KMS-11 (cell line): ENCODE results near the gene MEGF8.

Source experiments
- H2AFZ ChIP-seq: fragments of 200-600 bp; sonication (generic); 2 replicates; pipeline ENCODE4 v1.6.1; 2016; ENCODE audit warnings: antibody characterized with exemption, mixed run types, low read depth
- H3K27ac ChIP-seq: fragments of 200-600 bp; sonication (generic); 2 replicates; pipeline ENCODE4 v1.6.1; 2016; ENCODE audit warnings: mild to moderate bottlenecking, mixed run types
- H3K27me3 ChIP-seq: fragments of 200-600 bp; sonication (generic); 2 replicates; pipeline ENCODE4 v1.6.1; 2017; ENCODE audit warnings: mild to moderate bottlenecking, low read depth, mixed run types, moderate library complexity; ENCODE audit not compliant: insufficient read depth
- H3K36me3 ChIP-seq: fragments of 200-600 bp; sonication (generic); 2 replicates; pipeline ENCODE4 v1.6.1; 2017; ENCODE audit warnings: mild to moderate bottlenecking, mixed run types; ENCODE audit not compliant: insufficient read depth
- H3K4me1 ChIP-seq: fragments of 200-600 bp; sonication (generic); 2 replicates; pipeline ENCODE4 v1.6.1; 2016; ENCODE audit warnings: mild to moderate bottlenecking, low read depth, mixed run types; ENCODE audit not compliant: poor library complexity, severe bottlenecking
- H3K4me2 ChIP-seq: fragments of 200-600 bp; sonication (generic); 2 replicates; pipeline ENCODE4 v1.7.0; 2016; ENCODE audit warnings: mild to moderate bottlenecking, mixed run types
- H3K4me3 ChIP-seq: fragments of 200-600 bp; sonication (generic); IDR thresholded peaks from 2 replicates; pipeline ENCODE4 v1.6.1; 2017; ENCODE audit warnings: low read depth, low read length, mixed read lengths; ENCODE audit not compliant: insufficient read depth
- H3K79me2 ChIP-seq: fragments of 200-600 bp; sonication (generic); 2 replicates; pipeline ENCODE4 v1.6.1; 2016; ENCODE audit warnings: low read depth, mixed run types; ENCODE audit not compliant: insufficient read depth
- H3K9ac ChIP-seq: fragments of 200-600 bp; sonication (generic); 2 replicates; pipeline ENCODE4 v1.6.1; 2016; ENCODE audit warnings: mild to moderate bottlenecking, mixed run types
- H4K20me1 ChIP-seq: fragments of 200-600 bp; sonication (generic); 2 replicates; pipeline ENCODE4 v1.6.1; 2016; ENCODE audit warnings: mild to moderate bottlenecking, mixed run types; ENCODE audit not compliant: insufficient read depth
- TF ChIP-seq, protein P1 (sequence below): fragments of 200-600 bp; sonication (generic); conservative IDR thresholded peaks from 2 replicates; pipeline ENCODE4 v1.6.1; 2017; ENCODE audit warnings: low read depth, mild to moderate bottlenecking, antibody characterized with exemption, low read length, moderate library complexity, mixed read lengths

The MEGF8 gene

DNA sequence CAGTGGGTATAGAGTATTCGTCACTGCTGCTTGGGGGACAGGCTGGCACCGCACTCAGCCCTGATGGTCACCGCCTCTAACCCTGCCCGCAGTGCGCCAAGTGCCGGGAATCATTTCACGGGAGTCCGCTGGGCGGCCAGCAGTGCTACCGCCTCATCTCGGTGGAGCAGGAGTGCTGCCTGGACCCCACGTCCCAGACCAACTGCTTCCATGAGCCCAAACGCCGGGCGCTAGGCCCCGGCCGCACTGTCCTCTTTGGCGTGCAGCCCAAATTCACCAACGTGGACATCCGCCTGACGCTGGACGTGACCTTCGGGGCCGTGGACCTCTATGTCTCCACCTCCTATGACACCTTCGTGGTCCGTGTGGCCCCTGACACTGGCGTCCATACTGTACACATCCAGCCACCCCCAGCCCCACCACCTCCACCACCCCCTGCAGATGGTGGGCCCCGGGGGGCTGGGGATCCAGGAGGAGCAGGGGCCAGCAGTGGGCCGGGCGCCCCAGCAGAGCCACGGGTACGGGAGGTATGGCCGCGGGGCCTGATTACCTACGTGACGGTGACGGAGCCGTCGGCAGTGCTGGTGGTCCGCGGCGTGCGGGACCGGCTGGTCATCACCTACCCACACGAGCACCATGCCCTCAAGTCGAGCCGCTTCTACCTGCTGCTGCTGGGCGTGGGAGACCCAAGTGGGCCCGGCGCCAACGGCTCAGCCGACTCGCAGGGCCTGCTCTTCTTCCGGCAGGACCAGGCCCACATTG, 50.2 kb downstream of the MEGF8 start:
- Histone ChIP-seq H4K20me1 (no peaks in the 10 kb centered on the region), H3K27ac (no peak overlapping the region), H2AFZ (no peak overlapping the region), H3K4me1 (no peaks in the 10 kb centered on the region), H3K4me2 (no peak overlapping the region), H3K4me3 (no peak overlapping the region), H3K9ac (no peak overlapping the region), H3K36me3 (no peaks in the 10 kb centered on the region), H3K27me3 (peaks cover 10% of the 10 kb centered on the region), H3K79me2 (no peaks in the 10 kb centered on the region)
- TF ChIP-seq, protein P1, sequence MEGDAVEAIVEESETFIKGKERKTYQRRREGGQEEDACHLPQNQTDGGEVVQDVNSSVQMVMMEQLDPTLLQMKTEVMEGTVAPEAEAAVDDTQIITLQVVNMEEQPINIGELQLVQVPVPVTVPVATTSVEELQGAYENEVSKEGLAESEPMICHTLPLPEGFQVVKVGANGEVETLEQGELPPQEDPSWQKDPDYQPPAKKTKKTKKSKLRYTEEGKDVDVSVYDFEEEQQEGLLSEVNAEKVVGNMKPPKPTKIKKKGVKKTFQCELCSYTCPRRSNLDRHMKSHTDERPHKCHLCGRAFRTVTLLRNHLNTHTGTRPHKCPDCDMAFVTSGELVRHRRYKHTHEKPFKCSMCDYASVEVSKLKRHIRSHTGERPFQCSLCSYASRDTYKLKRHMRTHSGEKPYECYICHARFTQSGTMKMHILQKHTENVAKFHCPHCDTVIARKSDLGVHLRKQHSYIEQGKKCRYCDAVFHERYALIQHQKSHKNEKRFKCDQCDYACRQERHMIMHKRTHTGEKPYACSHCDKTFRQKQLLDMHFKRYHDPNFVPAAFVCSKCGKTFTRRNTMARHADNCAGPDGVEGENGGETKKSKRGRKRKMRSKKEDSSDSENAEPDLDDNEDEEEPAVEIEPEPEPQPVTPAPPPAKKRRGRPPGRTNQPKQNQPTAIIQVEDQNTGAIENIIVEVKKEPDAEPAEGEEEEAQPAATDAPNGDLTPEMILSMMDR, result no peak

DNA sequence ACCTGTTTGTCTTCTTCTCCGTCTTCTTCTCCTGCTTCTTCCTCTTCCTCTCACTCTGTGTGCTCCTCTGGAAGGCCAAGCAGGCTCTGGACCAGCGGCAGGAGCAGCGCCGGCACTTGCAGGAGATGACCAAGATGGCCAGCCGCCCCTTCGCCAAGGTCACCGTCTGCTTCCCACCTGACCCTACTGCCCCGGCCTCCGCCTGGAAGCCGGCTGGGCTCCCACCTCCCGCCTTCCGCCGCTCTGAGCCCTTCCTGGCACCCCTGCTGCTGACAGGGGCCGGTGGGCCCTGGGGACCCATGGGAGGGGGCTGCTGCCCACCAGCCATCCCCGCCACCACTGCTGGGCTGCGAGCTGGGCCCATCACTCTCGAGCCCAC, 50.7 kb downstream of the MEGF8 start:
- Histone ChIP-seq H3K27me3 (peaks cover 13% of the 10 kb centered on the region), H2AFZ (no peak overlapping the region)
- TF ChIP-seq, protein P1, result no peak

DNA sequence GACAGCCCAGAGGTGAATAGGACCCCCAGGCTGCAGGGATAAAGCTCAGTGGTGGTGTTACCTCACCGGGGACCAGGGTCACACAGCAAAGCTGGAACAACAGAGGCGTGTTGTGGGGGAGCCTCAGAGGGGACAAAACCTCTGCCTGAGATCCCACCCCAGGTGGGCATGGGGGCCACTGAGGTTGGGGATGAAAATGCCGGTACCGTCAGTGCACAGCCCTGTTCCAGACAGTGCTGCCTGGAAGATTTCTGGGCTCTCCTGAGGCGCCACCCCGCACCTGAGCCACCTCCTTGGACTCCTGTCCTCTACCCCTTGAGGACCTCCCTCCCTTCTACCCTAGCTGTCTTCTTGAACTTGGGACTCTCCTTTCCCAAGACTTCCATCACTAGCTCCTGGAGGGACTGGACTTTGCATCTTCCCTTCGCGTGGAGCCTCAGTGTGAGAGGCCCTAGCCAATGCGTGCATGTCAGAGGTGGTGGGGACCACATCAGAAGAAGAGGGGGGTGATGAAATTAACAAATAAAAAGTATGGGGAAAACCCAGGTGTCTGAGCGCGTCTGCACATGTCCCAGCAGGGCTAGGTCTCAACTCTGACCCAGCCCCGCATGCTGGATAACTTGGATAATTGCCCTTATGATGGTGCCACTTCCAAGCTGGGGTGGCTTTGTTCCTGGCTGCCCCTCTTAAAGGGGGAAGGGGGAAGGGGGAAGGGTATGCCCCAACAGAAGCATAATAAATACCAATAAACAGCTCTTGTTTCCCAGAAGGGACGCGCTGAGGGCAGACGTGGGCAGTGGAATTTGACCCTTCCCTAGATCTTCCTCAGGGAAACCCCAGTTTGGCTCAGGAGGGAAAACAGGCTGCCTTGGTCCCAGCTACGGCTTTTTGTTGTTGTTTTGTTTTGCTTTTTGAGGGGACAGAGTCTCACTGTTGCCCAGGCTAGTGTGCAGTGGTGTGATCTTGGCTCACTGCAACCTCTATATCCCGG, 53.1 kb downstream of the MEGF8 start:
- no peak overlapping the region for H3K27ac ChIP-seq
- no peak overlapping the region for H3K4me2 ChIP-seq
- H4K20me1 ChIP-seq, result no peaks in the 10 kb centered on the region
- H2AFZ ChIP-seq, result no peak overlapping the region
- no peak overlapping the region for H3K9ac ChIP-seq
- H3K79me2 ChIP-seq, result no peaks in the 10 kb centered on the region
- H3K27me3 ChIP-seq, result peaks cover 26% of the 10 kb centered on the region
- no peaks in the 10 kb centered on the region for H3K4me1 ChIP-seq
- H3K36me3 ChIP-seq, result no peaks in the 10 kb centered on the region
- TF ChIP-seq, protein P1, result no peak
- H3K4me3 ChIP-seq, result no peak overlapping the region

More for the DNA sequence above, 50.7 kb downstream of the MEGF8 start:
- Histone ChIP-seq H3K36me3 (no peaks in the 10 kb centered on the region), H3K4me3 (no peak overlapping the region), H4K20me1 (no peaks in the 10 kb centered on the region), H3K4me2 (no peak overlapping the region), H3K9ac (no peak overlapping the region), H3K27ac (no peak overlapping the region), H3K4me1 (no peaks in the 10 kb centered on the region), H3K79me2 (no peaks in the 10 kb centered on the region)

- H3K36me3 ChIP-seq, result no peaks in the 10 kb centered on the region
- H3K4me2 ChIP-seq, result no peak overlapping the region
- no peak overlapping the region for H2AFZ ChIP-seq
- no peak overlapping the region for H3K4me3 ChIP-seq
- peaks cover 29% of the 10 kb centered on the region for H3K27me3 ChIP-seq
- no peaks in the 10 kb centered on the region for H4K20me1 ChIP-seq
- TF ChIP-seq, protein P1, result no peak
- H3K4me1 ChIP-seq, result no peaks in the 10 kb centered on the region
- H3K79me2 ChIP-seq, result no peaks in the 10 kb centered on the region
- H3K9ac ChIP-seq, result no peak overlapping the region
- H3K27ac ChIP-seq, result no peak overlapping the region
These were observed 54.7 kb downstream of the MEGF8 start for GRCh38 chr19:42380155-42380554.
